HCT116 (cell line): ENCODE results near the gene ZNF507.
A peak's percentile ranks its signal among the peaks of the same experiment; 100 is the strongest.

Experiments used
- EZH2 ChIP-seq: fragments of 200-600 bp; sonication (generic); IDR thresholded peaks from 2 replicates; pipeline ENCODE4 v1.6.1; 2017; ENCODE audit warnings: antibody characterized with exemption, mixed run types
- SRF ChIP-seq: IDR thresholded peaks from 2 replicates; pipeline ENCODE4 v1.6.1; 2012; ENCODE audit warnings: low read depth
- TCF7L2 ChIP-seq: IDR thresholded peaks from 2 replicates; pipeline ENCODE4 v1.7.0; 2011; ENCODE audit warnings: borderline replicate concordance, inconsistent platforms; ENCODE audit not compliant: insufficient read depth, insufficient read length; ENCODE audit errors: extremely low read depth
- TF ChIP-seq, protein P1 (sequence below), 3 experiments: fragments of 200-600 bp in 1 of 3; sonication (generic) in 1 of 3; IDR thresholded peaks in 2 of 3; conservative IDR thresholded peaks in 1 of 3; 2 replicates each; pipeline ENCODE4 v1.5.1; 2012 to 2017; ENCODE audit warnings: low read depth in 2 of 3, low read length in 2 of 3, antibody characterized with exemption in 1 of 3, borderline replicate concordance in 1 of 3, control low read depth in 1 of 3, mild to moderate bottlenecking in 1 of 3, mixed read lengths in 1 of 3, mixed run types in 1 of 3, moderate library complexity in 1 of 3; ENCODE audit not compliant: insufficient read depth in 1 of 3

DNA sequence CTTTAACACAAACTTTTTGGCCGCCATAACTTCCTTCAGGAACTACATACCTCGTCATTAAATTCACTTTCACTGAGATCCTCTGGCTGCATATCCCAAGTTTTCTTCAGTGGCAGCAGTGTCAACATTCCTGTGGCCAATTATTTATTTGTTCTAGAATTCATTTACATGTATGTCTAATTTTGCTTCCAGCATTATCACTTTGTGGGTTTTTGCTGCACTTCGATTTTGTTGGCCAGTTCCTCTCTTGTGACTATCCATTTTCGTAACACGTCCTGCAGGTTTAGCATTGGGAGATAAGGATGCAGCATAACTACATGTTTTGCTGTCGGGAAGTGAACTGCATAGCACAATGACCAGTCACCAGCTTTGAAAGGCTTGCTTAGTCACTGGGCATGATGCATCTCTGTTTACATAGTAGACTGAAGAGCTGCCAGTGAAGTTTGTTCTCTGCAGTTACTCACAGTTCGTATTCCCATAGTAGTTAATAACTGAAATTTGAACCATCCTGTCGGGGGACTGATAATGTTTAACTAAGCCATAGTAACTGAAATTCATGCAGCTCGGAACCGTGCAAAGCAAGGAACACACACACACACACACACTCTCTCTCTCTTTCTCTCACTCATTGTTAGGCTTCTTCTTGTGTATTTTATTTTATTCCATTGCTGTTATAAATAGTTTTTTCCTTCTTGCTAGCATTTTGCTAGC is 28.3 kb downstream of the ZNF507 start:
- no peak for TF ChIP-seq EZH2
- peak; percentile 41 for TF ChIP-seq TCF7L2
- TF ChIP-seq, protein P1, sequence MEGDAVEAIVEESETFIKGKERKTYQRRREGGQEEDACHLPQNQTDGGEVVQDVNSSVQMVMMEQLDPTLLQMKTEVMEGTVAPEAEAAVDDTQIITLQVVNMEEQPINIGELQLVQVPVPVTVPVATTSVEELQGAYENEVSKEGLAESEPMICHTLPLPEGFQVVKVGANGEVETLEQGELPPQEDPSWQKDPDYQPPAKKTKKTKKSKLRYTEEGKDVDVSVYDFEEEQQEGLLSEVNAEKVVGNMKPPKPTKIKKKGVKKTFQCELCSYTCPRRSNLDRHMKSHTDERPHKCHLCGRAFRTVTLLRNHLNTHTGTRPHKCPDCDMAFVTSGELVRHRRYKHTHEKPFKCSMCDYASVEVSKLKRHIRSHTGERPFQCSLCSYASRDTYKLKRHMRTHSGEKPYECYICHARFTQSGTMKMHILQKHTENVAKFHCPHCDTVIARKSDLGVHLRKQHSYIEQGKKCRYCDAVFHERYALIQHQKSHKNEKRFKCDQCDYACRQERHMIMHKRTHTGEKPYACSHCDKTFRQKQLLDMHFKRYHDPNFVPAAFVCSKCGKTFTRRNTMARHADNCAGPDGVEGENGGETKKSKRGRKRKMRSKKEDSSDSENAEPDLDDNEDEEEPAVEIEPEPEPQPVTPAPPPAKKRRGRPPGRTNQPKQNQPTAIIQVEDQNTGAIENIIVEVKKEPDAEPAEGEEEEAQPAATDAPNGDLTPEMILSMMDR (IDR thresholded peaks at IDR 0.05 in 2 of 3, conservative IDR thresholded peaks at IDR 0.05 in 1 of 3; ENCODE audit: borderline replicate concordance in 1 of 3, insufficient read depth in 1 of 3, low read depth in 2 of 3, low read length in 2 of 3): no peak
- TF ChIP-seq SRF: peak; percentile 83
